DMS153 (cell line): ENCODE measurements around the gene UNK.

Experiments used
- DNase-seq: peaks from one replicate; lab custom pipeline; 2025; lab: John Stamatoyannopoulos, UW

Gene UNK

GRCh38 chr17:75784473-75785015 is at the start of gene UNK:
TSS of gene UNK (plus strand) at chr17:75784806. CDS start at chr17:75784881, 75 bp downstream.
- peak; percentile 99 for DNase-seq

DNA sequence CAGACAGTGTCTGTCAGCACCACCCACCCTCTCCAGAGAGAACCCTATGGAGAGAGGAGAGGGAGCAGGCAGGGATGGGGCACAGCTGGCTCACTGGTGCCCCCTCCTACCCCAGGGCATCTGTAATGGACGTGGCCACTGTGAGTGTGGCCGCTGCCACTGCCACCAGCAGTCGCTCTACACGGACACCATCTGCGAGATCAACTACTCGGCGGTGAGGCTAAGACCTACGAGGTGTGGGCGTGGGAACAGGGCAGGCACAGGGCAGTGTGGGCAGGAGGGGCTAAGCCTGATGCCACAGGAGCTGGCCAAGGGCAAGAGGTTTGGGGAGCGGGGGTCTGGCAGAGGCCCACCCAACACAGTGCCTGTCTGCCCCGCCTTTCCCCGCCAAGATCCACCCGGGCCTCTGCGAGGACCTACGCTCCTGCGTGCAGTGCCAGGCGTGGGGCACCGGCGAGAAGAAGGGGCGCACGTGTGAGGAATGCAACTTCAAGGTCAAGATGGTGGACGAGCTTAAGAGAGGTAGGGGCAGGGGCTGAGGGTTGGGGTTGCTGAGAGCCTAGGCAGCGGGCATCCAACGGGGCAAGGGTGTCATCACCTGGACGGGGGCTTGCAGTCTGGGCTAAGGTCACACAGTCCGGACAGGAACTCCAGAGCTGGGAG is 48.3 kb upstream of the UNK start:
- DNase-seq: no peak

- DNase-seq: no peak
Observed at GRCh38 chr17:75737133-75737962, 47.3 kb upstream of the UNK start.

- DNase-seq: no peak
Observed at GRCh38 chr17:75738218-75738802, 46.3 kb upstream of the UNK start.

DNA sequence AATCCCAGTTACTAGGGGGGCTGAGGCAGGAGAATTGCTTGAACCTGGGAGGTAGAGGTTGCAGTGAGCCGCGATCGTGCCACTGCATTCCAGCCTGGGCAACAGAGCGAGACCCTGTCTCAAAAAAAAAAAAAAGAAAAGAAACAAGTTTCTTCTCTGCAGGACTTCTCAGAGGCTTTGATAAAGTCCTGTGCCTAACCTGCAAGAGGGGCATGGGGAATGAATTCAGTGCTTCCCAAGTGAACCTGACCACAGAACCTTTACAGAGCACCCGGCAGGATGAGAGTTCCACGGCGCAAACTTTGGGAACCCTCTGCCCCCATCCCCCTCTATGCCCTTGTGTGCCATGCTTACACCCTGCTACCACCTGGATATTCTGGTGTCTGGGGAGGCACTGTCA is 45.4 kb upstream of the UNK start:
- no peak for DNase-seq

DNA sequence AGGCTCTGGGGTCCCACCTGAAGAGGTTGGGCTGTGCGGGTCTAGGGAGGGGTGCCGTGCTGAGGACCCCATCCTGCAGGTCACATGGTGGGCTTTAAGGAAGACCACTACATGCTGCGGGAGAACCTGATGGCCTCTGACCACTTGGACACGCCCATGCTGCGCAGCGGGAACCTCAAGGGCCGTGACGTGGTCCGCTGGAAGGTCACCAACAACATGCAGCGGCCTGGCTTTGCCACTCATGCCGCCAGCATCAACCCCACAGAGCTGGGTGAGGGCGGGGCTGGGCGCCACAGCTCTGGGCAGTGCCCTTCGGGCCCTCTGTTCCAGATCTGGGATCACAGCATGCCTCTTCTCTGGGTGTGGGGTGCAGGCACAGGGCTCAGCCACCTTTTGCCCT is 44.8 kb upstream of the UNK start:
- no peak for DNase-seq

- no peak for DNase-seq
Observed at GRCh38 chr17:75740215-75740614, 44.4 kb upstream of the UNK start.

- no peak for DNase-seq
Observed at GRCh38 chr17:75740631-75741077, 44.0 kb upstream of the UNK start.

DNA sequence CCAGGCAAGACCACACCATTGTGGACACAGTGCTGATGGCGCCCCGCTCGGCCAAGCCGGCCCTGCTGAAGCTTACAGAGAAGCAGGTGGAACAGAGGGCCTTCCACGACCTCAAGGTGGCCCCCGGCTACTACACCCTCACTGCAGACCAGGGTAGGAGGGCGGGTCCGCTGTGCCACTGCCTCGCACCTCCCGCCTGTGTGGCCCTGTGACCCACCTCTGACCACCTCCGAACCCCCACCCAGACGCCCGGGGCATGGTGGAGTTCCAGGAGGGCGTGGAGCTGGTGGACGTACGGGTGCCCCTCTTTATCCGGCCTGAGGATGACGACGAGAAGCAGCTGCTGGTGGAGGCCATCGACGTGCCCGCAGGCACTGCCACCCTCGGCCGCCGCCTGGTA is 42.3 kb upstream of the UNK start:
- DNase-seq: no peak

DNA sequence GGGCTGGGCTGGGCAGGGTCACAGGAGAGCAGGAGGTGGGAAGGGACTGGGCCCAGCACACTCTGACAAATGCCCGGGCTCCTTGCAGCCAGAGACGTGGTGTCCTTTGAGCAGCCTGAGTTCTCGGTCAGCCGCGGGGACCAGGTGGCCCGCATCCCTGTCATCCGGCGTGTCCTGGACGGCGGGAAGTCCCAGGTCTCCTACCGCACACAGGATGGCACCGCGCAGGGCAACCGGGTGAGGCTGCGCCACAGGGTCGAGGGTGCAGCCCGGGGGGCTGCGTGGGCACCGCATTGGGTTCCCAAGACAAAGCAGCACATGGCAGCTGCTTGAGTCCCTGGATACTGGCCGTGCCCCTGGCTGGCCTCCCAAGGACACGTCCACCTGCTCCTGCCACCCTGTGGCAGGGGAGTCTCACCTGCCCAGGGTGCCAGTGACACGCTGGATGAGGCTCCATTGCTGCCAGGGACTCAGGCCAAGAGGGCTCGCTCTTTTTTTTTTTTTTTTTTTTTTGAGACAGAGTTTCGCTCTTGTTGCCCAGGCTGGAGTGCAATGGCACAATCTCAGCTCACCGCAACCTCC is 40.9 kb upstream of the UNK start:
- no peak for DNase-seq

DNA sequence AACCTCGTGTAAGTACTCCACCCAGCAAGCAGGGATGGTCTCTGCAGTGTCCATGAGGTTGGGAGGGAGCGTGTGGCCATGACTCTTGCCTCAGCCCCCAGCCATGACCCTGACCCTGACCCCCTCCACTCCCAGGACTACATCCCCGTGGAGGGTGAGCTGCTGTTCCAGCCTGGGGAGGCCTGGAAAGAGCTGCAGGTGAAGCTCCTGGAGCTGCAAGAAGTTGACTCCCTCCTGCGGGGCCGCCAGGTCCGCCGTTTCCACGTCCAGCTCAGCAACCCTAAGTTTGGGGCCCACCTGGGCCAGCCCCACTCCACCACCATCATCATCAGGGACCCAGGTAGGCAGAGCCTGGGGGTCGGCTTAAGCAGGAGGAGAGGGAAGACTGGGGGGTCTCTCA is 35.9 kb upstream of the UNK start:
- no peak for DNase-seq

- peak; percentile 27 for DNase-seq
Observed at GRCh38 chr17:75749545-75750389, 34.8 kb upstream of the UNK start.

- DNase-seq: no peak
Observed at GRCh38 chr17:75750661-75751423, 33.8 kb upstream of the UNK start.

DNA sequence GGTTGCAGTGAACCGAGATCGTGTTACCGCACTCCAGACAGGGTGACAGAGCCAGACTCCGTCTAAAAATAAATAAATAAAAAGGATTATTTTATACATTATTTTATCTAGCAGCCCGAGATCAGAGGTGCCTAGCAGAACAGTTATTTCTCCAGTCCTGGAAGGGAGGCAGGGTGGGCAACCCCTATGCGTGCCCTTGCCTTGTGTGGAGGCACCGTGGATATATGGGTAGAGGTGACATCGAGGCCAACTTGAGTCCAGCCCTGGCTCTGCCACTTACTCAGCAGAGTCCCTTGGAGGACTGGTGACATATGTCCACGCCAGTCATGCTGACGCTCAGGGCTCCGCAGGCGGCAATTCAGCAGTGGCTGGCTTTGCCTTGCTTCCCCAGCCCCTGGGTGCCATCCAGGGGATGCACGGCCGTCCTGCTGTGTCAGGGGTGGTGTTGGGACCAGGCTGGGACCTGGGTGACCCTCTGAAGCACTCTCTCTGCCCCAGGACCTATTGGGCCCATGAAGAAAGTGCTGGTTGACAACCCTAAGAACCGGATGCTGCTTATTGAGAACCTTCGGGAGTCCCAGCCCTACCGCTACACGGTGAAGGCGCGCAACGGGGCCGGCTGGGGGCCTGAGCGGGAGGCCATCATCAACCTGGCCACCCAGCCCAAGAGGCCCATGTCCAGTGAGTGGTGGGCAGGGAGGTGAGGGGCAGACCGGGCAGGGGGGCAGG is 32.8 kb upstream of the UNK start:
- no peak for DNase-seq

- DNase-seq: no peak
Observed at GRCh38 chr17:75752405-75752709, 32.2 kb upstream of the UNK start.

DNA sequence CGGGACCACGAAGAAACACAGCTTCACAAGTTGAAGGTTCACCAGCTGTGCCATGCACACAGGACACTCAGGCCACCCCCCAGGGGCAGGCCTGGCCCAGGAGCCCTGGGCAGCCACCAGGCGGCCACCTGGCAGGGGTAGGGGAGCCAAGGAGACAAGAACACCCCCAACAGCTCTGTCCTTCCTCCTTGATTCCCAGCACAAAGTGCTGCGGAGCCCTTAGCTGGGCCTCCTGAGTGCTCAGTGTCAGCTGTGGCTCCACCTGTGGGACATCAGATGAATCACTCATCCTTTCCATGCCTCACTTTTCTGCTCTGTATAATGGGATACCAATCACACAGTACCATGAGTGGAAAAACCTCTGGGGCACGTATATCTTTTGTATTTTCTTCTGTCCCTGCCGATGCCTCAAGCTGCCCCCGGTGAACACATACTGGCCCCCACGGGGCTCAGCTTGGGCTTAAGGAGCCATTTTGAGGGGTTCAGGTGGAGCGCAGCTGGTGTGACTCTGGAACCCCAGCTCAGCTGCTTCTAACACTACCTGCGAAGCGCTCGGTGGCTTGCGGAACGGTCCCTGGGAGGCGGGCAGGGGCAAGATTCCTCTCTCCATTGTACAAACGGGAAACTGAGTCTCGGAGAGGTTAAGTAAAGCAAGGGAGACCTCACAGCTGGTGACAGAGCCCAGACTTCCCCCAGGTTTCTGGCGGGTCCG is 31.6 kb upstream of the UNK start:
- no peak for DNase-seq

DNA sequence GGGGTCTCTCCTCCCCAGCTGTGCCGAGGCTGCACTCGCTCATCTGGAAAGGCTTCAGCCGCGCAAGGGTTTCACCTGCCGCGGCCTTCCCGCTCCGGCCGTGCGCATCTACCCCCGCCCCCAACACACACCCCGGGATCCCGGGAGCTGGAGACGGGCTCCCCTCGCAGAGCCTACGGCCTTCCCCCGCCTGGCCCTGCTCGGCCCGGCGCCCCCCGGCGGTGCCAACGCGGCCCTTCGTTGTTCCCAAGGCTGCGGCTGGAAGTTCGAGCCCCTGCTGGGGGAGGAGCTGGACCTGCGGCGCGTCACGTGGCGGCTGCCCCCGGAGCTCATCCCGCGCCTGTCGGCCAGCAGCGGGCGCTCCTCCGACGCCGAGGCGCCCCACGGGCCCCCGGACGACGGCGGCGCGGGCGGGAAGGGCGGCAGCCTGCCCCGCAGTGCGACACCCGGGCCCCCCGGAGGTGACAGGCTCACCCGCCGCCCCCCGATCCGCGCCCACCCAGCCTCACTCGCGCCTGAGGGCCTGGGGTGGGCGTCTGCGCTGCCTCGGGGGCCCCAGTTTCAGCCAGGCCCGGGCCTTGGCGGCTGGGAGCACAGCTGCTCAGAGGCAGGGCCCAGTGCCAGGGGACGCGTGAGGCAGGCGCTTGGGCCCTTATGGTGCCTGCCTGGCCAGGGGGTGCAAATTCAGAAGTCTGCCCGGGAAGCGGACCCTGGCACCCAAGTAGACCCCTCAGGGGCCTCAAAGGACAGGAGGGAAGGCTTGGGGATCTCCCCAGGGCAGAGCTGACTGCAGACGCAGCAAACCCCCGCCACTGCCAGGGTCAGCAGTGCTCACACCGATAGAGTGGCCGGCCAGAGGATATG is 30.9 kb upstream of the UNK start:
- DNase-seq: no peak

DNA sequence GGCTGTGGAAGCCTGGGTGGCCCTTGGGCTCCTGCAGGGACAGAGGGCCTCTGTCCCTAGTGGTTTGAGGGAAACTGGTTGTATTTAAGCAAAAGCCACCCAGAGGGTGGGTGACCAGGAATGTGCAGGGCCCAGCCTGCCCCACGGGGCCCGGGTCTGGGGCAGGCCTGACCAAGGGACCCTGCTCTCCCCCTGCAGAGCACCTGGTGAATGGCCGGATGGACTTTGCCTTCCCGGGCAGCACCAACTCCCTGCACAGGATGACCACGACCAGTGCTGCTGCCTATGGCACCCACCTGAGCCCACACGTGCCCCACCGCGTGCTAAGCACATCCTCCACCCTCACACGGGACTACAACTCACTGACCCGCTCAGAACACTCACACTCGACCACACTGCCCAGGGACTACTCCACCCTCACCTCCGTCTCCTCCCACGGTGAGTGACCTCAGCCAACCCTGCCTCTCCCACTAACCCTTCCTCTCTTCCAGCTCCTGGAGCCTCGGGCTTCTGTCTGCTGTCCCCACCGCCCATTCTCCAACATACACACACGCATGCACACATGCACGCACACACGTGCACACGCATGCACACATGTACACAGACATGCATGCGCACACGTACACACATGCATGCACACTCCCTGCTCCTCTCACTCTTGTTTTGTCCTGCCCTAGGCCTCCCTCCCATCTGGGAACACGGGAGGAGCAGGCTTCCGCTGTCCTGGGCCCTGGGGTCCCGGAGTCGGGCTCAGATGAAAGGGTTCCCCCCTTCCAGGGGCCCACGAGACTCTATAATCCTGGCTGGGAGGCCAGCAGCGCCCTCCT is 30.0 kb upstream of the UNK start:
- DNase-seq: no peak
